ENCODE data around the gene POLG. TPM values are rescaled to one million over a fixed set of nuclear protein-coding genes. Genes with fewer than 3 reads are reported as not detected.

The POLG gene
- total and polyA plus RNA-seq, 5 experiments from 2014 or later, result 29.9 to 130 (median 54.5) TPM

DNA sequence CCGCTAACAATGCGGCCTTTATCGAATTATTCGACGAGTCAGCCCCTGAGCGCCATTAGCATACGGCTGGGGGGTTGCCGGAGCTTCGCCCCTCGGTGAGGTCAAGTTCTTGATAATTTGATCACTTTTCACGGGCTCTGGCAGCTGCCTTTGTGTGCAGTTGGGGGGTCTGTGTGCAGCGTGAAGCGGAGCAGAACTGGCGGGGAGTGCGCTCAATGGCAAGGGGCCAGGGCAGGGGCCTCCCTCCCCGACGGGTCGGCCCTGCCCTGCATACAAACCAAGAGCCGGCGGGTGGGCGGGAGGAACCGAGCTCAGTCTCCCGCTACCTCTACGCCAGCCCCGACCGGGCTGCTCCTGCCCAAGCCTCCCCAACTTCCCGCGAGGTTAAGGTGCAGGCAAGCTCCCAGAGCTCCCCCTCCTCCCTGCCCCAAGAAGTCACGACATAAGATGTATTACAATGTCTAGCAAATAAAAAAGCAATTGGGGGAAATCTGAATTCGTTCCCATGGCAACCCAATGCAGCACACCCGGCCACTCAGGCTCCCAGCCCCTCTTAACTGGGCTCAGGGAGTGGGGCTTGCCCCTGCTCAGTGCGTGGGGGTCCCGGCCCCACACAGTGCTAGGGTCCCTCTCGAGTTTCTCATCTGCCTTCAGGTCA lies 34.1 kb upstream of the POLG start:
- no peak for ATAC-seq
- no peak overlapping the region for H3K27ac Mint-ChIP-seq
- H3K36me3 Mint-ChIP-seq, result peaks cover 0 to 2% (median 0%) of the 10 kb centered on the region in 3 donors
- DNase-seq, result no peak
- peak overlapping the region in 3 of 10 donors; percentile 9 to 71 (median 41) for H3K4me3 Mint-ChIP-seq
- peaks cover 8 to 28% (median 16%) of the 10 kb centered on the region in 4 donors for H3K4me1 Mint-ChIP-seq
- POLR2A ChIA-PET, result no interaction called here
- peaks cover 0 to 4% (median 0%) of the 10 kb centered on the region in 9 donors for H3K9me3 Mint-ChIP-seq
- peaks cover 36 to 86% (median 58%) of the 10 kb centered on the region in 5 donors for H3K27me3 Mint-ChIP-seq

DNA sequence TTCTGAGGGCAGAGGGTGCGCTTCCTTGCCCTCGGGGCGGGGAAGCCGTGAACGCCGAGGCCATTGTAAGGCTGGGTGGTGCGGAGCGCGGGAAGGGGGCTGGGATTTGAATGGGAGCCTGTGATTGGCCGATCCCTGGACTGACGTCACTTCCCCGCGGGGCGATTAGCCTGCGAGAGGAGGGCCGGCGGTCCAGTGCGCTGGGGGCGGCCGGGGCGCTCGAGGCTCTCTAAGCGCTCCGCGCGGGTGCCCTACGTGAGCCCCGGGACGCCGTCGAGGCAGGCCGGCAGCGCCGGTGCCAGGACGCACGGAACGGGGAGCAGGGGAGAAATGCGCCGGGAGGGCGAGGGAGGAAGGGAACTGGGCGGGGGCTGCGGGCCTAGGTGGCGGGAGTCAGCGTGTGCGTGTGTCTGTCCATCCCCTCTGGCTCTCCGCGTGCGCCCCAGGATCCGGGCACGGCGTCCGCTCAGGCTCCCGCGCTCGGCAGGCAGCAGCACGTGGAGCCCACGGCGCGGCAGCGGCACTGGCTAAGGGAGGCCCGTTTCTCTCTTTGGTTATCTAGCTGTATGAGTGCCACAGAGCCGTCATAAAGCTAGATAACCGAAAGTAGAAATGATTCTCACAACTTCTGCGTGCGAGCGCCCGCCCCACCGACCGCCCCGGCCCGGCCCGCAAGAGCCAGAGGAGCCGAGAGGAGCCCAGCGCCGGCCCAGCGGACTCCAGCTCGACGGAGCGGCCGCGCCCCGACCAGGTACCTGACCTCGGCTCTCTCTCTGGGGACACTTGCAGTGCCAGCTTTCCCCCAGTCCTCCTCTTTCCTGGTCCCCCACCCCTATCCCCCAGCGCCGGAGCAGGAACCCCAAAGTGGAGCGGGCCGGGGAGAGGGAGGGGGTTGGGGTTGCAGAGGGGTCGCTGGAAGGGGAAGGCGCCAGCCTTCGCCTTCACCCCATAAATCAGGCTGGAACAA lies 33.1 kb upstream of the POLG start:
- Mint-ChIP-seq H3K36me3 (peaks cover 0 to 2% (median 0%) of the 10 kb centered on the region in 3 donors), H3K27me3 (peaks cover 40 to 88% (median 64%) of the 10 kb centered on the region in 5 donors), H3K4me3 (peak overlapping the region; percentile 19 to 64 (median 41)), H3K4me1 (peaks cover 9 to 36% (median 16%) of the 10 kb centered on the region in 4 donors), H3K9me3 (peaks cover 0 to 4% (median 0%) of the 10 kb centered on the region in 9 donors), H3K27ac (no peak overlapping the region)
- POLR2A ChIA-PET, result no interaction called here
- ATAC-seq (no peak), DNase-seq (peak in 1 of 10 donors; percentile 35)

DNA sequence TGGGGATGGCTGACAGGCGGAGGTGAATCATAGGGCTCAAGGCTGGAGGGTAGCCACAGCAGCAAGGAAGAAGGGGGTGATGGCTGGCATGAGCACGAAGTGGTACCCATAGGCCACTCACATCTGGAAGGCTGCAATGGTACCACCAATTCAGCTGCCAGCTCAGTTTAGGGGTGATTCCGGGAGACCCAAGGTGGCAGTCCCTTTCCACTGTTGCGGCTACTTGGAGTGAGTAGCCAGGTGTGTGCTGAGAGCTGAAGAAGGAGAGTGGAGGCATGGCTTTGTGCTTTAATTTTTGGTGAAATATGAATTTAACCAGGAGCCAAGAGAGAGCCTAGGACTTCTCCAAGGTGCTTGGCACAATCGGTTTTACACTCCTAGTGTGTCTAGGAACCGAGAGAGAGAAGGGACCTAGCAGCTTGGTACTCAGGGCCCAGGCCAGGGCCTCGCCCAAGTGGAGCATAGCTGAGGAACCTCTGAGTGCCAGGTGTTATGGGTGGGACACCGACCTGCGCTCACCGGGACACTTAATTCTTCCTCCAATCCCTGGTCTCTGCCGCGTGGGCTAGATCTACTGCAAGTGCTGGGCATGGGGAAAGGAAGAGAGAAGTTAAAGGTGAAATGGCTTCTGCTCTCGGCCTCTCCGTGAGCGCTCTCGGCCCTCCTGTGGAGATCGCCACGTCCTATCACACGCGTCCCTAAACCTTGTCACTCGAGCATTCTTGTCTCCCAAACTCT lies 32.2 kb upstream of the POLG start:
- ATAC-seq, result no peak
- POLR2A ChIA-PET, result no interaction called here

DNA sequence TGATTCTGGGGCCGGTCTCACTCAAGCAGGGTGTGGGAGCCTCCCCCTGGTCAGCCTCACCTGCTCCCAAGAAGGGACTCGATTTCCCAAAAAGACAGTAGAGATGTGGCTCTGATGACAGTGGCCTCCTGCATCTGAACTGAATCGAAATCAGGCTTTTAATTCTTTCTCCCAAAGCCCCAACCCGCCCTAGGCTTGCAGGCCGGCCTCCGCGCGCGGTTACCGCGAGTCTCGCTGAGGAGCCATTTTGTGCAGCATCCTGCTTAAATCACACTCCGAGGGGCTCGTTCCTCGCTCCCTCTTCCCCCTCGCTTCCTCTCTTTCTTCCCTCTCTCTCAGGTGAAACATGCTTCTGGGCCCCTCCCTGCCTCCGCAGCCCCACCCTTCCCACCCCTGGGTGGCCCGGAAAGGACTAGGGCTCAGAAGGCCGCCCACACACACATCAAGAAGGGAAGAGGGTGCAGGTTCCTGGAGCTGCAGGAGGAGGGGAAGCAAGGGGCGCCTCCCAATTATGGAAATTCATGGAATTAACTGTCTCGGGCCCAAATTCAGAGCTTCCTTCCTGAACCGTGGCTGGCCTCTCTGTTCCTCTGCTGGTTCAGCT lies 30.9 kb upstream of the POLG start:
- no peak overlapping the region for H3K27ac Mint-ChIP-seq
- no peak for ATAC-seq
- H3K27me3 Mint-ChIP-seq, result peaks cover 46 to 90% (median 66%) of the 10 kb centered on the region in 5 donors
- H3K36me3 Mint-ChIP-seq, result peaks cover 0 to 6% (median 0%) of the 10 kb centered on the region in 3 donors
- POLR2A ChIA-PET, result no interaction called here
- H3K4me3 Mint-ChIP-seq, result no peak overlapping the region
- peaks cover 0 to 6% (median 0%) of the 10 kb centered on the region in 9 donors for H3K9me3 Mint-ChIP-seq
- DNase-seq, result no peak
- peaks cover 12 to 38% (median 20%) of the 10 kb centered on the region in 4 donors for H3K4me1 Mint-ChIP-seq

More for the DNA sequence above, 32.2 kb upstream of the POLG start:
- peaks cover 37 to 86% (median 60%) of the 10 kb centered on the region in 5 donors for H3K27me3 Mint-ChIP-seq
- peaks cover 7 to 35% (median 13%) of the 10 kb centered on the region in 4 donors for H3K4me1 Mint-ChIP-seq
- no peak for DNase-seq
- peaks cover 0 to 4% (median 0%) of the 10 kb centered on the region in 9 donors for H3K9me3 Mint-ChIP-seq
- peak overlapping the region; percentile 19 to 64 (median 52) for H3K4me3 Mint-ChIP-seq
- peaks cover 0 to 2% (median 0%) of the 10 kb centered on the region in 3 donors for H3K36me3 Mint-ChIP-seq
- H3K27ac Mint-ChIP-seq, result no peak overlapping the region

DNA sequence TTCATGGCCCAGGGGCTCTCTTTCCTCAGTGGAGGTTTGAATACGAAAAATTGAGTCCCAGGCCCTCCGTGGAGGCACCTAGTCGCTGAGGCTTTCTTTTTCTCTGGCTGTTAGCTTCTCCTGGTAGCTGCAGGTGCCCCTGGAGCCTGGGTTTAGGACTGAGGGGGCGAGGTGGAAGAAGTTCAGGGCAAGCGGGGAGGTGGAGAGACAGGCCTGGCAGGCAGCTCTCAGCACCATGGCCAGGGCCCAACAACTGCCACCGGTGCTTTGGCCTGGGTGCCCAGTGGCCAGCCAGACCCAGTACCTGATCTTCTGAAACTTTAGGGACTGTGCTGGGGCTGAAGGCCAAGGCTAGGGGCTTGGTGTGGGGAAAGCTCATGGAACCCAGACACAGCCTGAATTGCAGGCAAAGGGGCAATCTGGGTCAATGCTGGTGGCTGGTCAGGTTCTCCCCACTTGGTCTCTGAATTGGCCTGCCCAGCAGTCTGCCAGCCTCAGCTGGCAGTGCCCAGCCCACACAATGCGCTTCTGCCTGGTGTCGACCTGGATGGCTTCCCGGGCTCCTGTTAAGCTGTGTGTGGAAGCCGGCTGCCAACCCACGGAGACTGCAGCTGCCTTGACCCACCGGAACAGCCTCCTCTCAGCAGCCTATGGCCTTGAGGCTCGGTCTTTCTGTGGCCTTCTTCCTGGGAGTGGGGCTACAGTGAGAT lies 30.3 kb upstream of the POLG start:
- peak in 1 of 10 donors; percentile 57 for DNase-seq
- no peak overlapping the region for H3K27ac Mint-ChIP-seq
- H3K9me3 Mint-ChIP-seq, result peaks cover 0 to 6% (median 0%) of the 10 kb centered on the region in 9 donors
- H3K4me3 Mint-ChIP-seq, result peak overlapping the region in 1 of 10 donors; percentile 1
- peaks cover 0 to 8% (median 0%) of the 10 kb centered on the region in 3 donors for H3K36me3 Mint-ChIP-seq
- H3K27me3 Mint-ChIP-seq, result peaks cover 47 to 89% (median 68%) of the 10 kb centered on the region in 5 donors
- POLR2A ChIA-PET, result no interaction called here
- ATAC-seq, result no peak
- peaks cover 12 to 36% (median 24%) of the 10 kb centered on the region in 4 donors for H3K4me1 Mint-ChIP-seq

DNA sequence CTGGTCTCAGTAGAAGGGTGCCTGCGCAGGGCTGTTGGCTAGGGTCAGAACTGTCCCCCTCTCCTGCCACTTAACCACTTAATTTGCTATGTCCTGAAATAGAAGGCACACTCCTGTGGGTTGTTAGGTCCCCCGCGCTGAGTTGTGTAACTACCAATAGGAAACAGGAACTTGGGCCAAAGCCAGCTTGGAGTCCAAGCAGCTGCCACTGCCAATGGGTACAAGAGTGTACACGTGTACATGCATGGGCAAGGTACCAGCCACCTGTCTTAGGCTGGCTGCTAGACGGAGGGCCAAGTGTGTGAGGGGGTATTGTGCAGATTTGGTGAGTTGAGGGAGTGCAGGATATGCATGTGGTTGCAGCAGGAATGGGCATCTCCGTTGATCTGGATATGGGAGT lies 29.7 kb upstream of the POLG start:
- Mint-ChIP-seq H3K27ac (no peak overlapping the region), H3K4me3 (peak overlapping the region in 1 of 10 donors; percentile 1), H3K27me3 (peaks cover 44 to 89% (median 69%) of the 10 kb centered on the region in 5 donors), H3K36me3 (peaks cover 0 to 9% (median 0%) of the 10 kb centered on the region in 3 donors), H3K4me1 (peaks cover 14 to 36% (median 25%) of the 10 kb centered on the region in 4 donors), H3K9me3 (peaks cover 0 to 6% (median 0%) of the 10 kb centered on the region in 9 donors)
- no peak for ATAC-seq
- no peak for DNase-seq
- POLR2A ChIA-PET, result no interaction called here

DNA sequence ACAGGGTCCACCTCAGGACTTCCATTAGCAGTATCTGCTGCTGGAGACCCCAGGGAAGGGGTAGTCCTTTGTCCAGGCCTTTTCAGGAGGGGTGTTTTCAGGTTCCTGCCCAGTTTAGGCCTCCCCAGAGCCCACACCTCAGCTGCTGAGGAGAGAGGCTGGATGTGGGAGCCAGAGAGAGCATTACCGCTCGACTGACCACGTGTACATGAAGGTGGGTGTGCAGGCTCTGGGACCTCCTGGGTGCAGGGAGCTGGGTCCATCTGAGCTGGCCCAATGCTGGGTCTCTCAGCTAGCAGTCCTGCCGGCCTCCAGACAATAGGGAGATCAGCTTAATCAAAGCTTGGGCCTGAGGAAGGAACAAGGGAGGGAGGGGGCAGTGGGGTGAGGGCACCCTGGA lies 29.1 kb upstream of the POLG start:
- POLR2A ChIA-PET, result no interaction called here
- Mint-ChIP-seq H3K36me3 (peaks cover 0 to 9% (median 0%) of the 10 kb centered on the region in 3 donors), H3K9me3 (peaks cover 0 to 6% (median 0%) of the 10 kb centered on the region in 9 donors), H3K4me3 (no peak overlapping the region), H3K27ac (no peak overlapping the region), H3K27me3 (peaks cover 41 to 85% (median 64%) of the 10 kb centered on the region in 5 donors), H3K4me1 (peaks cover 14 to 37% (median 23%) of the 10 kb centered on the region in 4 donors)
- no peak for ATAC-seq
- no peak for DNase-seq

DNA sequence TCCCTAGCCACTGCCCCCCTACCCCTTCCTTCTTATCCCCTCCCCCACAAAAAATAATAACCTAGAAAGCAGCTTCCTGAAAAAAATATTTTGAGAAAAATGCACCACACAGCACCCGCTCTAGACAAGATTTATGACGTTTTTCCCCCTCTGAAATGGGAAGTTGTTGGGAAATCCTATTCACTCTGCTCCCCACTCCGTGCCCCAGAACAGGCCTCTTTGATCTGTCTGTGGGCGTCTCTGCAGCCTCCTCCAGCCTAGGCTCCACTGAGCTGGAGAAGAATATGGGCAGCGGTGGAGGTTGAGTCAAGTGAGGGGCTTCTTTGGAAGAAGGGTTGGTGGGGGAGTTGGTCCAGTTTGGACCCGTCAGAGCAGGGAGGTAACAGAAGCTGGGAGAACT lies 28.5 kb upstream of the POLG start:
- Mint-ChIP-seq H3K27me3 (peaks cover 41 to 87% (median 69%) of the 10 kb centered on the region in 5 donors), H3K36me3 (peaks cover 0 to 9% (median 0%) of the 10 kb centered on the region in 3 donors), H3K27ac (no peak overlapping the region), H3K4me1 (peaks cover 17 to 42% (median 27%) of the 10 kb centered on the region in 4 donors), H3K9me3 (peaks cover 0 to 6% (median 0%) of the 10 kb centered on the region in 9 donors), H3K4me3 (peak overlapping the region in 4 of 10 donors; percentile 27 to 63 (median 50))
- no peak for ATAC-seq
- peak in 1 of 10 donors; percentile 46 for DNase-seq
- POLR2A ChIA-PET, result no interaction called here

DNA sequence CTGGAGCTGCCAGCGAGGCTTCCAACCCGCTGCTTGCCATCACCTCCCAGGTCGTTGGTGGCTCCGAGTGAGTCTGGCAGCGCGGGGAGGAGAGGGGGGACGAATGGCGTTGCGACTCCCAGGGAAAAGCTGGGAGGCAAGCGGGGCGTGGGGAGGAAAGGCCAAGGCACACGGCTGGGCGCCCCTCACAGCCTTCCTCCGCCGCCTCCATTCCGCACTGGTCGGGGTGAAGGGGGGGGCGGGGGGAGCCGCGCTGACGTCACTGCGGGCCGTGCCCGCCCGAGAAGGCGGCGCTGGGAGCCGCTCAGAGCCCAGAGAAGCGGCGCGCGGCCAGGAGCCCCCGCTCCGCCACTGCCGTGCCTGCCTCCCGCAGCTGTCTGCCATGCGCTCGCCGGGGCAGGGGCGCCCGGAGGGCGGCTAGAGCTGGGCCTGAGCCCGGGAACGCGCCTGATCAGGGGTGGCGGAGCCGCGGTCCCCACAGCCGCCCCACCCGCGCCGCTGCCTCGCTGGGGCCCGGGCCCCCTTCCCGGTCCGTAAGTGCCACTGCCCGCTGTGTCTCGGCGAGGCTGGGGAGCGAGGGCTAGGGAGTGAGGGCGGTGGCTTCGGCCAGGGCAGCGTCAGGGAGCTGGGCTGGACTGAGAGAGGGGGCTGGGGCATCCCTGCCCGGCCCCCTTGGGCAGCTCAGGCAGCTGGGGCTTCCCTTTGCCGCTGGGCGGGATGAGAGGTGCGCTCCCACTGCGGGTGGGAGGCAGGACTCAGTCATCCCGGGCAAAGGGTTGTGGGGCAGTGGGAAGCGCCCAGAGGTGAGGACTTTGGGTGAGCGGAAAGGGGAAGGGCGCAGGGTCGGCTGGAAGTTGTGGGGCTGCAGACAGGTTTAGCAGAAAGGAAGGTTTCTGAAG lies 27.8 kb upstream of the POLG start:
- Mint-ChIP-seq H3K4me1 (peaks cover 17 to 41% (median 28%) of the 10 kb centered on the region in 4 donors), H3K36me3 (peaks cover 0 to 9% (median 0%) of the 10 kb centered on the region in 3 donors), H3K27ac (no peak overlapping the region), H3K9me3 (peaks cover 0 to 6% (median 0%) of the 10 kb centered on the region in 9 donors), H3K4me3 (peak overlapping the region in 2 of 10 donors; percentile 15 to 42), H3K27me3 (peaks cover 42 to 92% (median 72%) of the 10 kb centered on the region in 5 donors)
- DNase-seq, result peak in 1 of 10 donors; percentile 55
- ATAC-seq, result no peak
- POLR2A ChIA-PET, result no interaction called here

DNA sequence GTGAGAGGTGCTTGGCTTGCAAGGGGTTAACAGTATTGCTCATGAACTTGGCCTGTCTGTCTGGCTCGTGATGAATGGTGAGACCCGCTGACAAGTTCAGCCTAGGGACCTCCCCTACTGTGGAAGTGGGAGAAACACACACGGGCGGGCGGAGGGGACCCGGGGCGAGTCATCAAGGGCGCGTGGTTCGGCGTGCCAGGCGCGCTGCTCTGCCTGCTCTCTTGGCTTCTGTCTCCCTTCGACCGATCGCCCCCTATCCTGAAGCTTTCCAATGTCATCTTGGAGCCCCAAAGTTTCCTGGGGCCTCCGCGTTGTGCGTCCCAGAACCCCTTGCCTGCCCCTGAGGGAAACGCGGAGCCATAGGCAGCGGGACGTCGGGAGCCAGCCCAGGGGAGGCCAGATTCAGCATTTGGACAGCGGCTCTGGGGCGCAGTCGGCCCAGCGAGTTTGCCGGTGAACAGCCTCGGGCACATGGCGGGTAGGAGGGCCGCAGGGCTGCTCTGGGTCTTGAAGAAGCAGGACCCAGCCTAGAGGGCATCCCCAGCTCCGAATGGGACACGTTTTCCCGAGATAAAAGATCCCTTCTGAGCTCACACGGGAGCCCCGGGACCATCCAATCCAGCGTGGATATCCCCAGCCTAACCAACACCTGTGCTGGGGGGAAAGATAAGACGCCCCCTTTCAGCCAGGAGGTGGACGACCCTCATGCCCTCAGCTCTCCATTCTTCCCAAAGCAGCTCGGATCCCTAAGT lies 27.0 kb upstream of the POLG start:
- peak; percentile 23 to 77 (median 58) for DNase-seq
- Mint-ChIP-seq H3K27ac (peak overlapping the region in 2 of 10 donors; percentile 18 to 48), H3K4me3 (peak overlapping the region in 8 of 10 donors; percentile 1 to 59 (median 39)), H3K27me3 (peaks cover 43 to 92% (median 72%) of the 10 kb centered on the region in 5 donors), H3K4me1 (peaks cover 13 to 33% (median 21%) of the 10 kb centered on the region in 4 donors), H3K36me3 (peaks cover 0 to 9% (median 0%) of the 10 kb centered on the region in 3 donors), H3K9me3 (peaks cover 0 to 5% (median 0%) of the 10 kb centered on the region in 9 donors)
- POLR2A ChIA-PET, result interaction anchor here (0.5 kb wide), 1 partner anchor 17 kb away, joined by 3 read pairs; no protein-coding TSS in a partner anchor
- ATAC-seq, result peak; percentile 45 to 57

Data from naive thymus-derived CD8-positive, alpha-beta T cell (primary cell).